Sigmoid colon (tissue), 7 donors: Measurements from ENCODE around the gene MAP3K12. TPM values are rescaled to one million over a fixed set of nuclear protein-coding genes. Genes with fewer than 3 reads are reported as not detected.
A peak's percentile ranks its signal among the peaks of the same experiment; 100 is the strongest.

ENCODE experiments used
- DNase-seq: peaks from one replicate; pipeline ENCODE4 v3.0.0-alpha.2; 2019
- H3K27ac ChIP-seq, 4 donors: fragments of 200-600 bp; sonication (generic); one replicate each; pipeline ENCODE4 v1.5.1; 2016 to 2019; ENCODE audit warnings: mild to moderate bottlenecking in 1 of 4
- H3K27me3 ChIP-seq, 3 donors: fragments of 200-600 bp; sonication (generic); one replicate each; pipeline ENCODE4 v1.5.1; 2019; ENCODE audit warnings: mild to moderate bottlenecking in 1 of 3
- H3K36me3 ChIP-seq, 4 donors: fragments of 200-600 bp; sonication (generic); one replicate each; pipeline ENCODE4 v1.5.1; 2016 to 2019
- H3K4me1 ChIP-seq, 4 donors: fragments of 200-600 bp; sonication (generic); one replicate each; pipeline ENCODE4 v1.5.1; 2017 to 2019
- H3K4me3 ChIP-seq, 4 donors: fragments of 200-600 bp; sonication (generic); one replicate each; pipeline ENCODE4 v1.5.1; 2017 to 2019; ENCODE audit warnings: mild to moderate bottlenecking in 2 of 4, moderate library complexity in 1 of 4
- H3K9me3 ChIP-seq, 4 donors: fragments of 200-600 bp in 3 of 4; sonication (generic) in 3 of 4; one replicate each; pipeline versions ENCODE4 v1.5.1 to v1.6.1; 2013 to 2019
- CTCF ChIP-seq, 4 experiments: fragments of 450-650 bp in 3 of 4; fragments of 200-600 bp in 1 of 4; IDR thresholded peaks; one replicate each; pipeline ENCODE4 v1.5.1; 2016 to 2019; ENCODE audit warnings: antibody characterized with exemption in 4 of 4, mild to moderate bottlenecking in 3 of 4, moderate library complexity in 2 of 4
- EP300 ChIP-seq, 4 donors: sonication (generic); formaldehyde crosslinking; IDR thresholded peaks; one replicate each; pipeline ENCODE4 v1.6.1; 2017; ENCODE audit warnings: antibody characterized with exemption in 4 of 4
- POLR2A ChIP-seq, 2 donors: fragments of 450-650 bp; IDR thresholded peaks; one replicate each; pipeline ENCODE4 v1.6.1; 2016; ENCODE audit warnings: antibody characterized with exemption in 2 of 2, mild to moderate bottlenecking in 2 of 2, moderate library complexity in 2 of 2
- POLR2AphosphoS5 ChIP-seq, 4 donors: sonication (generic); formaldehyde crosslinking; IDR thresholded peaks; one replicate each; pipeline ENCODE4 v1.6.1; 2017; ENCODE audit warnings: antibody characterized with exemption in 4 of 4
- WGBS, 2 donors: extraction: QIAGEN DNeasy Blood & Tissue Kit; methylation state at CpG; one replicate each; pipeline ENCODE4 v1.1.7; 2013; 5-methylcytosine and 5-hydroxymethylcytosine counted together
- intact Hi-C: fragments of 100-400 bp; cut with DNase I; formaldehyde crosslinking; loops from one replicate; pipeline ENCODE4 v1.15.1; 2023
- polyA plus RNA-seq, 3 donors: library from polyadenylated mRNA; stranded (reverse); fragments of 200-250 nt; gene quantifications; one replicate each; pipeline ENCODE4 v1.2.3, GENCODE V29; 2013
- total RNA-seq, 4 donors: library from RNA; depleted of rRNA; stranded (reverse); fragments of >200 nt; gene quantifications; one replicate each; pipeline ENCODE4 v1.1.0, GENCODE V29; 2016
- donor health status: healthy with polysubstance abuse.
- donor health status: Bipolar disorder and iron deficiency.
- donor health status: healthy.

Gene MAP3K12
- total and polyA plus RNA-seq, 7 donors: 1.6 to 27.4 (median 18.5) TPM

DNA sequence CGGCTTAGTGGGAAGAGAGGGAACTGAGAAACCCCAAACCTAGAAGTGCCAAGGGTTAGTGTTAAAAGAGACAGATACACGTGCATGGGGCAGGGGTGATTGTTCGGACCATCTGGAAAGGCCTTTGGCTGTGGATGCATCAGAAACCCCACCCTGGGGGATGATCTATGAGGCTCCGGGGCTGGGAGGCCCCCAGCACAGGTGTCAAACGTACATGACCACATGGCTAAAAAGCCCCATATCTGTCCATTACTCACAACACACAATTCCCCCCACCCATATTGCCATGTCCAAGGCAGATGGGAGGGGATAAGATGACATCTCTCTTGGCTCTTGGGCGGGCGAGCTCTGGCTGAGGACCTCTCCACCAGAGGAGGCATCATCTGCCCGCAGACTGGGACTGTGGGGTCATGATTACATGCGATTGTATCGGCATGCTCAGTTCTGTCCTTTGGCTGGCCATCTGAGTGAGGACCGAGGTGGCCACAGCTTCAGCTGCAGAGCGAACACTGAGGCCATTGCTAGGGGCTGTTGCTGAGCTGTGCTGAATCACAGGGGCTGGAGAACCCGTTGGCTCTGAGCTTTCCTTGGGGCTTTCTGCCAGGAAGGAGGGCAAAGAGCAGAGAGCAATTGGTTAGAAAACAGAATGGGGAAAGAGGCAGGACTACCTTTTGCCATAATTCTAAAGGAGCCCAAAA, 17.6 kb upstream of the MAP3K12 start:
- 89 to 91% methylated on average over 13 of the region's 13 CpGs for WGBS, 2 donors

DNA sequence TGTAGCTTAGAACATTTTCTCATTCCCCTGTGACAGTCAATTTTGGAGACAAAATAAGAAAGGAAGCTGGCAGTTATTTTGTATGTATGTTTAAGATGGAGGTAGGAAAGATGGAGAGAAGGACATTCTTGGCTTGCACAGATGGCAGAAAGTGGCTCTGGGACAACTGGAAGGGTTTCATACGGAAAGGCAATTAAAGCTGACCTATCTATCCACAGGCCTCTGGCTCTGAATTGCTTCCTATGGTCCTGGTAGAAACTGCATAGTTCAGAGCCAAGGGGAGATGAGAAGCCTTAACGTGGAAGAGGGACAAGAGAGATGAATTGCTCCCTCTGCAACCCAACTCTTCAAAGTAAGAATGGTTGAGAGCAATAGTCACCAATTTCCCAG, 16.0 kb upstream of the MAP3K12 start:
- WGBS, 2 donors: 81 to 88% methylated on average over 2 of the region's 2 CpGs
- intact Hi-C loops: no loop called here
- no peak overlapping the region for H3K4me3 ChIP-seq
- H3K36me3 ChIP-seq: peaks cover 13 to 98% (median 61%) of the 10 kb centered on the region in 4 donors
- H3K27ac ChIP-seq: no peak overlapping the region
- no peak for DNase-seq
- H3K4me1 ChIP-seq: no peaks in the 10 kb centered on the region
- H3K9me3 ChIP-seq: no peaks in the 10 kb centered on the region
- no peaks in the 10 kb centered on the region for H3K27me3 ChIP-seq
- TF ChIP-seq POLR2A (IDR thresholded peaks at IDR 0.05): no peak
- TF ChIP-seq CTCF (IDR thresholded peaks at IDR 0.05): no peak
- TF ChIP-seq EP300 (IDR thresholded peaks at IDR 0.05): no peak
- TF ChIP-seq POLR2AphosphoS5 (IDR thresholded peaks at IDR 0.05): no peak

More for the DNA sequence above, 17.6 kb upstream of the MAP3K12 start:
- no peaks in the 10 kb centered on the region for H3K9me3 ChIP-seq
- no peak overlapping the region for H3K27ac ChIP-seq
- H3K4me3 ChIP-seq: no peak overlapping the region
- peaks cover 9 to 98% (median 71%) of the 10 kb centered on the region in 4 donors for H3K36me3 ChIP-seq
- no peaks in the 10 kb centered on the region for H3K27me3 ChIP-seq
- TF ChIP-seq CTCF (IDR thresholded peaks at IDR 0.05) (no peak), POLR2AphosphoS5 (IDR thresholded peaks at IDR 0.05) (no peak), EP300 (IDR thresholded peaks at IDR 0.05) (no peak), POLR2A (IDR thresholded peaks at IDR 0.05) (no peak)
- intact Hi-C loops: no loop called here
- DNase-seq: no peak
- H3K4me1 ChIP-seq: no peaks in the 10 kb centered on the region

- Histone ChIP-seq H3K27ac (no peak overlapping the region), H3K4me1 (no peaks in the 10 kb centered on the region), H3K36me3 (peaks cover 13 to 98% (median 58%) of the 10 kb centered on the region in 4 donors), H3K27me3 (no peaks in the 10 kb centered on the region), H3K4me3 (no peak overlapping the region), H3K9me3 (no peaks in the 10 kb centered on the region)
- WGBS, 2 donors: 78 to 86% methylated on average over 6 of the region's 6 CpGs
- intact Hi-C loops: no loop called here
- DNase-seq: no peak
- TF ChIP-seq POLR2A (IDR thresholded peaks at IDR 0.05) (no peak), POLR2AphosphoS5 (IDR thresholded peaks at IDR 0.05) (no peak), CTCF (IDR thresholded peaks at IDR 0.05) (no peak), EP300 (IDR thresholded peaks at IDR 0.05) (no peak)
Measured at GRCh38 chr12:53514628-53515290, 15.5 kb upstream of the MAP3K12 start.

DNA sequence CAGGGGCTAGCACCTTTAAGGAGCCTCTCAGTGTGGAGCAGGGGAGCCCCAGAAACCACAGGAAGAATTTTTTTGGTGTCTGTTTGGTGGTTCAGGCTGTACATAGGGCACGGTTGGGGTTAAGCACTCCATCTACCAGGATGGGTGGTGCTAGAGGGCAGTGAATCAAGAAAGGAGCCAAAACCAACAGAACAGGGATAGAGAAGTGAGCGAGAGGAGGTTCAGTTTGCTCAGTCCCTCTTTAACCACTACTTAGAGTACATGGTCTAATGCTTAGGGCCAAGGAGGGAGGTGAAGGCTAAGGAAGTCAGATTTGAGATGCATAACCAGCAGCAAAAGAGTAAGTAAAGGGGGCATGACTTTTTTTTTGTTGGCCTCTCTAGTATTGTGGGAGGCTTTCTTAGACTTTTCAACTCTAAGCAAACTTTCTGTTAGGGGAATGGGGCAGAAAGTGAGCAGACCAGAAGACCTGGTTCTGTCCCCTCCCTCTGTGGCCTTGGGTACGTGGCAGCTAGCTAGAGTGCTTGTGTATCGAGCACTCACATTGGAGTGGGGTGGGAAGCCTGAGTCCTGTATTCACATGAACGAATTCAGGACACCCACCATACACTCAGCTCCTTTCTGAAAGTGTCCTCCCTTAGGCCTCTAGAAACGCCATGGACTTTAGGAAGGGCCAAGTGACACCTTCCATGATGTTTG, 14.6 kb upstream of the MAP3K12 start:
- no peaks in the 10 kb centered on the region for H3K9me3 ChIP-seq
- no peak overlapping the region for H3K27ac ChIP-seq
- peaks cover 13 to 93% (median 54%) of the 10 kb centered on the region in 4 donors for H3K36me3 ChIP-seq
- TF ChIP-seq EP300 (IDR thresholded peaks at IDR 0.05) (no peak), CTCF (IDR thresholded peaks at IDR 0.05) (no peak), POLR2AphosphoS5 (IDR thresholded peaks at IDR 0.05) (no peak), POLR2A (IDR thresholded peaks at IDR 0.05) (no peak)
- H3K27me3 ChIP-seq: no peaks in the 10 kb centered on the region
- H3K4me1 ChIP-seq: peaks cover 0 to under 1% (median 0%) of the 10 kb centered on the region in 4 donors
- WGBS, 2 donors: 89% methylated on average over 6 of the region's 6 CpGs
- DNase-seq: peak; percentile 20
- no peak overlapping the region for H3K4me3 ChIP-seq
- intact Hi-C loops: no loop called here
